GM20000 (cell line): ENCODE results near the gene LGALS7.

Experiments used
- DNase-seq: peaks from one replicate; pipeline ENCODE4 v3.0.0; 2012; ENCODE audit warnings: low spot score
- CTCF ChIP-seq: IDR thresholded peaks from 2 replicates; pipeline ENCODE4 v1.5.1; 2012; ENCODE audit warnings: mild to moderate bottlenecking, control low read depth; ENCODE audit errors: extremely low read depth, missing control alignments

Gene LGALS7

GRCh38 chr19:38727306-38727867, 45.9 kb downstream of the LGALS7 start:
- no peak for DNase-seq
- TF ChIP-seq CTCF: no peak

- no peak for TF ChIP-seq CTCF
- no peak for DNase-seq
Observed at GRCh38 chr19:38726761-38727301, 46.5 kb downstream of the LGALS7 start.

GRCh38 chr19:38726284-38726673, 47.0 kb downstream of the LGALS7 start:
- no peak for DNase-seq
- no peak for TF ChIP-seq CTCF

- DNase-seq: no peak
- no peak for TF ChIP-seq CTCF
Observed at GRCh38 chr19:38725469-38726283, 47.6 kb downstream of the LGALS7 start.

GRCh38 chr19:38723990-38724854, 49.1 kb downstream of the LGALS7 start:
- no peak for TF ChIP-seq CTCF
- no peak for DNase-seq

GRCh38 chr19:38723606-38723965, 49.7 kb downstream of the LGALS7 start:
- TF ChIP-seq CTCF: no peak
- DNase-seq: no peak
